HG03060 (cell line): ENCODE measurements around the gene TRIP4.

ENCODE experiments used
- ATAC-seq: cut with Tn5 transposase; IDR thresholded peaks from one replicate; pipeline ENCODE4 v1.9.1; 2021; ENCODE audit warnings: low read depth, moderate number of reproducible peaks; ENCODE audit not compliant: unreplicated experiment

TRIP4 gene

DNA sequence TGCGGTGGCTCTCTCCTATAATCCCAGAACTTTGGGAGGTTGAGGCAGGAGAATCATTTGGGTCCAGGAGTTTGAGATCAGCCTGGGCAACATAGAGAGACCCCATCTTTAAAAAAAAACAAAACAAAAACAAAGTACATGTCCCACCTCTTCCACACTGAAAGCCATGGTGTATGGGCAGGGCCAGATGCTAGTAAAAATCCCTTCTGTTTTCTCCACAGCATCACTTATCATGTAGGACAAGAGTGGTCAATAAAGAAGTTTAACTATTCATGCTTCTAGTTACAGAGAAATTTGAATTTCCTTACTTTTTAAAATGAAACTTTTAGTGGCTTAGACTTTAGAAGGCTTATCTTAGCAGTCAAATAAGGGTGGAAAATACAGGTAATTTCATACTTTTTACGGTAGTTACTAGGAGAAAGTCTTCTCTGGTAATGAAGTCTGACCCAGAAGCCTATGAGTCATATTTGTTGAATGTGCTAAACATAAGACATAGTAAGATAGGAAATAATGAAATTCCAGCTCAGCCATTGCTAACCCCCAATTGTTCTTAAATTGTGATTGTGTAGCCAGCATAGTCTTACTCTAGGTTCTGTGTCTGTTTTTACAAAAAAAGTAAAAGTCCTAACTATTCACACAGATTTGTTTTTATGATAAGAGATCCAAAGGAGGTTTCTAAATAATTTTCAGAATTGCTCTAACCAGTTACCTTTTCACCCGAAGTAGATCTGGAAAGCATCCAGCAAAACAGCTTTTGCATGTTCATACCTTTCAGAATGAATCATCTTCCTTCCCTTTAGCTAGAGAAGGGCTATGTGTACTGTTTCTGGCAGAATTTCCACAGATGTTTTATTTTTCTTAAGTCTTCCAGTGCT, 56.3 kb downstream of the TRIP4 start:
- ATAC-seq: no peak

DNA sequence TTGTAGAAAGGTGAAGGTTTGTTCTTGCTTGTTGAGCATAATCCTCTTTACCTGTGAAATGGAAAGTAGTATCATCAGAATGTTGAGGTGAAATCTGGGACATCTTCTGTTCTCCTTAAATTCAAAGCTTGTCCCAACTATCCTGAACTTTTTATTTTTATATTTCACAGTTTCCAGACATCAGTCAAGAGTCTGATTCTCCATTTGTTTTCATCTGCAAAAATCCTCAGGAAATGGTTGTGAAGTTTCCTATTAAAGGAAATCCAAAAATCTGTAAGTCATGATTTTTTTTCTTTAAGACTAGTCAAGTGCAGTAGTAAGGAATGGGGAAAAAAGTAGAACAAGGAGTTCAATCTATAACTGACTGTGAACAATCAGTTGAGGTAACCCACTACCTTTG, 57.2 kb downstream of the TRIP4 start:
- no peak for ATAC-seq

DNA sequence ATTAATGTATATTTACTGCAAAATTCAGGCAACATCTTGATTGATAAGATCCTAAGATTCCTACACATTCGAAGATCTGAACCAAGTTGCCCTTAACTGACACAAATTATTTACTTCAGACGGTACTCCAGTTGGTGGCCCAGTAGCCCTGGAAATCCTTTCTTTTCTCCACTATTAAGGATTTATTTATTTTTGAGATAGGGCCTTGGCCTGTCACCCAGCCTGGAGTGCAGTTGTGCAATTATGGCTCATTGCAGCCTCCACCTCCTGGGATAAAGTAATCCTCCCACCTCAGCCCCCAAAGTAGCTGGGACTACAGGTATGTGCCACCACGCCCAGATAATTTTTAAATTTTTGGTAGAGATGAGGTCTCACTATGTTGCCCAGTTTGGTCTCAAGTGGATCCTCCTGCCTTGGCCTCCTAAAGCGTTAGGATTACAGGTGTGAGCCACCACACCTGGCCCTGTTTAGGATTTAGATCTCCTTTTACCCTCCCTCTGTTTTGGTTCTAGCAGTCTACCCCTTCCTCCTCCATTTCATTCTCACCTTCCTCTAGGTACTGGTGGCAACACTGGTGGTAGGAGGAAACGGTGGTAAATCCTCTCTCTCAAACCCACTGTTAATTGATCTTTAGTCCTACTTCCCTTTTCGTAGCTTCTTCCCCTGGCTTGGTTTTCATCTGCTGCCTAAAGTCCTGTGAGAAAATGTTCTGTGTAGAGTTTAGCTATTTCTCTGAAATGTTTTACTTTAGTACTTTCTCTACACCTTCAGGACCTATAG, 60.1 kb downstream of the TRIP4 start:
- no peak for ATAC-seq

GRCh38 chr15:64452988-64453688, 65.5 kb downstream of the TRIP4 start:
- no peak for ATAC-seq

DNA sequence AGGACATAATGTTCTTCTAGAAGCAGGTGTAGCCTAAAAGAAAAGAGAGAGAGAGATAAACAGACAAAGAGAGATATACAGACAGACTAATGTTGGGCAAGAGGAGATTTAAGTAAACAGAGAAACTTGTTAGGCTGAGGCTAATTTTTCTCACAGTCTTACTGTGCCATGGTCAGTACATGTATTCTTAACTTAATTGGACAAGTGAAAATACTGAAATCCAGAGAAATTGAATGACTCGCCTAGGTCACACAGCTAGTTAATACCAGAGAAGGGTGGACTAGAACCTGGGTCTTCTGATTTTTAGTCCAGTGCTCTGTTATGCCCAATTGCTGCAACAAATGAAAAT, 66.0 kb downstream of the TRIP4 start:
- ATAC-seq: no peak

GRCh38 chr15:64454282-64454681, 66.6 kb downstream of the TRIP4 start:
- ATAC-seq: no peak

- ATAC-seq: no peak
These were observed 68.3 kb downstream of the TRIP4 start for GRCh38 chr15:64455961-64456371.

- no peak for ATAC-seq
These were observed 69.0 kb downstream of the TRIP4 start for GRCh38 chr15:64456634-64457108.

GRCh38 chr15:64459066-64459781, 71.6 kb downstream of the TRIP4 start:
- no peak for ATAC-seq

- ATAC-seq: no peak
These were observed 72.6 kb downstream of the TRIP4 start, which contains the start of gene ZNF609 for GRCh38 chr15:64460206-64460723. ZNF609 (plus strand) TSS chr15:64460578; CDS start chr15:64499420, 38,842 bp downstream.

DNA sequence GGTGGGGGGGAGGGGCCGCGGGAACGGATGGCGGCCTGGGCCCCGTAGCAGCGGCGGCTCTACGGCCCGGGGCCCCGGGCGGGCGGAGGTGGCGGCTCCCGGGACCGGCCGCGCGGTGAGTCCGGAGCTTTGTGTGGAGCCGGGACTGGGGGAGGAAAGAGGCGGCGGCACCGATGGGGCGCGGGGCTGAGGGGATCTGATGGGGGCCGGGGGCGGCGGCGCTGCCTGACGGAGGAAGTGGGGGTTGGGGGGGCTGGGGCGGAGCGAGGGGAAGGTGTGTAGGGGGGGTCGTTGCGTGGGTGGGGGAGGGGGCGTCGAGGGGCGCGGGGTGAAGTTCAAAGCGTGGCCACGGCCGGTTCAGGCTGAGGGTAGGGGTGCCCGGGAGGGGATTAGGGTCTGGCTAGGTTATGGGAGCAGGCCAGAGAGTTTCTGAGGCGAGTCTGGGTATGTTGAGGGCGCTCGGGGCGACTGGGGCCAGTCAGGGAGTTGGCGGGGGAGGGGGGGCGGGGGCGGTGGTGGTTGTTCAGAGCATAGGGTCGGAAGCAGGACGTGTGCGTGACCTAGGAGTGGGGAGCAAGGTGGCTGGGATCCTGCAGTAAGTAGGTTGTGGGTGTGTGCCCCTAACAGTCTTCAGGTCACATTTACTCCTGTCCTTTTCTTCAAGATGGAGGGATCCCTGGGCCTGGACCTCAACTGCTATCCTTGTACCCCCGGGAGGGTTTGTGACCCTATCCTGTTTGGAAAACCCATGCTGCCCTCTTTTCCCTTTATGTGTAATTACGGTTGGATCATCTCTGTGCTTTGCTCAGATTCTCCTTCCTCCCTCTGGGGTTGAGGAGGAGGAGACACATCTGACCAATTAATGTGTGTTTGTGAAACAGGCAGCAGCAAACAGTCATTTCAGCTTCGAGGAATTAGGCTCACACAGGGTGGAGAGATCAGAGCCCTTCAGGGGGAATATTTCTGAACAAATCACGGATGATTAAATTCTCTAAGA, 73.4 kb downstream of the TRIP4 start:
- no peak for ATAC-seq

- ATAC-seq: no peak
These were observed 74.1 kb downstream of the TRIP4 start for GRCh38 chr15:64461721-64462162.

- ATAC-seq: no peak
These were observed 74.9 kb downstream of the TRIP4 start for GRCh38 chr15:64462492-64462891.

DNA sequence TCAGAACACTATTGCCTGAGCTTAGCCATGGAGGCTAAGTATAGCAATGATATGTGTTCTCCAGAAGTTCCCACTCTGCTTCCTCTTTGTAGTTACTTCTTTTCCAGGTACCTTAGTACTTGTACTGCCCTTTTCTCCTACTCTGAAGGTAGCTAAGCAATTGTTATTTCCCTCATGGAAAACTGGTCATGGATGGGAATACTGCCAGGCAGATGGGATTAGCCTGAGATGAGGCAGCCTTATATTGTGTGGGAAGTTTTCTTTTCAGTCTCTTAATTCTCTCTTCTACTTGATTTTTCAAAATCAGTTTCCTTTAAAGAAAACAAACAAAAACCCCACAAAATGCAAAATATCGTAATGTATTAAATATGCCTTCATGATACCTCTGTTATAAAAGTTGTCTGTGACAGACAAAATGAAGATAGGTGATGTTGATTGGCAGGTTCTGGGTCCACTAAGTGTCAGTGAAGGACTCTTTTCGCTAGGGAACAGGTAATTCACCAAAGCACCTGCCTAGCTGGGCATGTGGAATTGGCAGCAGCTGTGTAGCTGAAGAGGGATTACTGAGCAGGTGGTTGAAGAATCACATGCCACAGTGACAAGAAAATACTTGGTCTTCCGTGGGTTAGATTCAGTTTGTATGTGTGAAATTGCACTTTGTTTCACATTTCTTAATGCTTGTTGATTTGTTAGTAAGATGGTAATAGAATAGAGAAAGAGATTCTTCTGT, 76.8 kb downstream of the TRIP4 start:
- ATAC-seq: no peak

- no peak for ATAC-seq
These were observed 78.9 kb downstream of the TRIP4 start for GRCh38 chr15:64466408-64467141.

DNA sequence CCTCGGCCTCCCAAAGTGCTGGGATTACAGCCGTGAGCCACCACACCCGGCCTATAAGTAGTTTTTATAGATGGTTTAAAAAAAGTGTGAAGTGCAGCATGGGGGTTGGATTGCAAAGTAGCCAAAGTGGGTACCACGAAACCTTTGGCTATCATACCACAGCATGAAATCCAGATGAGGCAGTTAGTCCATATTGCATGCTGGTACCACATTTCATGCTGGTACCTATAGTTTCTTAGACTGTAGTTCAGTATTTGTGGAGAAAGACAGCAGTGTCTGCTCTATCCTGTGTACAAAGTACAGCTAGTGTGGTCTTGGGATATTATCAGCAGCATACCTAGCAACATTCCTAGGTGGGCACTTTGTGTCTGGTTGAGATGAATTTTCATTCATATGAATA, 84.5 kb downstream of the TRIP4 start:
- no peak for ATAC-seq

DNA sequence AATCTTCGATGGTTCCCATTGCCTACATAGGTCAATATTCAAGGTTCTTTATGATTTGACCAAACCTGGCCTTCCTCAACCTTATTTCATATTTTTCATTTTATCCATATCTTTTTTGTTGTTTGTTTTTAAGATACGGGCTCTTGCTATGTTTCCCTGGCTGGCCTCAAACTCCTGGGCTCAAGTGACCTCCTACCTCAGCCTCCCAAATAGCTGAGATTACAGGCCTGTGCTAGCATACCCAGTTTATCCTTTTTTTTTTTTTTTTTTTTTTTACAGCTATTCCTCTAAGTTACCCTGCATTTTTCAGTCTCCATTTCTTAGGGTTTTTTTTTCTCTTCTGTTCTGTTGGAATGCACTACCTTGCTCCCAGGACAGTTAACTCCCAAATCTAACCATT, 87.2 kb downstream of the TRIP4 start:
- no peak for ATAC-seq

GRCh38 chr15:64476550-64476949, 88.9 kb downstream of the TRIP4 start:
- no peak for ATAC-seq
